IgD-negative memory B cell (primary cell): ENCODE measurements around the gene RAPSN. TPM values are rescaled to one million over a fixed set of nuclear protein-coding genes. Genes with fewer than 3 reads are reported as not detected.
A peak's percentile ranks its signal among the peaks of the same experiment; 100 is the strongest.

Experiments
- H3K27ac Mint-ChIP-seq, 3 donors: one replicate each; pipeline ENCODE4 v1.8.0; 2020 to 2022; ENCODE audit warnings: mild to moderate bottlenecking in 3 of 3, mixed read lengths in 3 of 3, moderate library complexity in 1 of 3
- H3K27me3 Mint-ChIP-seq: one replicate; pipeline ENCODE4 v1.8.0; 2021; ENCODE audit warnings: mixed read lengths
- H3K36me3 Mint-ChIP-seq: one replicate; pipeline ENCODE4 v1.8.0; 2020; ENCODE audit warnings: mild to moderate bottlenecking, mixed read lengths
- H3K4me1 Mint-ChIP-seq, 3 donors: one replicate each; pipeline ENCODE4 v1.8.0; 2020 to 2022; ENCODE audit warnings: mixed read lengths in 3 of 3, mild to moderate bottlenecking in 1 of 3
- H3K4me3 Mint-ChIP-seq, 4 donors: one replicate each; pipeline ENCODE4 v1.8.0; 2020 to 2022; ENCODE audit warnings: mild to moderate bottlenecking in 4 of 4, mixed read lengths in 4 of 4, moderate library complexity in 3 of 4
- H3K9me3 Mint-ChIP-seq, 3 donors: one replicate each; pipeline ENCODE4 v1.8.0; 2020 to 2021; ENCODE audit warnings: mixed read lengths in 3 of 3, mild to moderate bottlenecking in 1 of 3
- polyA plus RNA-seq: library from polyadenylated mRNA; unstranded; fragments of 300-500 nt; fragmentation: Illumina TruSeq; gene quantifications from one replicate; pipeline ENCODE4 v1.2.3, GENCODE V29; 2021

RAPSN gene
- polyA plus RNA-seq, 1 donor from 2014 or later, result 0.15 TPM

DNA sequence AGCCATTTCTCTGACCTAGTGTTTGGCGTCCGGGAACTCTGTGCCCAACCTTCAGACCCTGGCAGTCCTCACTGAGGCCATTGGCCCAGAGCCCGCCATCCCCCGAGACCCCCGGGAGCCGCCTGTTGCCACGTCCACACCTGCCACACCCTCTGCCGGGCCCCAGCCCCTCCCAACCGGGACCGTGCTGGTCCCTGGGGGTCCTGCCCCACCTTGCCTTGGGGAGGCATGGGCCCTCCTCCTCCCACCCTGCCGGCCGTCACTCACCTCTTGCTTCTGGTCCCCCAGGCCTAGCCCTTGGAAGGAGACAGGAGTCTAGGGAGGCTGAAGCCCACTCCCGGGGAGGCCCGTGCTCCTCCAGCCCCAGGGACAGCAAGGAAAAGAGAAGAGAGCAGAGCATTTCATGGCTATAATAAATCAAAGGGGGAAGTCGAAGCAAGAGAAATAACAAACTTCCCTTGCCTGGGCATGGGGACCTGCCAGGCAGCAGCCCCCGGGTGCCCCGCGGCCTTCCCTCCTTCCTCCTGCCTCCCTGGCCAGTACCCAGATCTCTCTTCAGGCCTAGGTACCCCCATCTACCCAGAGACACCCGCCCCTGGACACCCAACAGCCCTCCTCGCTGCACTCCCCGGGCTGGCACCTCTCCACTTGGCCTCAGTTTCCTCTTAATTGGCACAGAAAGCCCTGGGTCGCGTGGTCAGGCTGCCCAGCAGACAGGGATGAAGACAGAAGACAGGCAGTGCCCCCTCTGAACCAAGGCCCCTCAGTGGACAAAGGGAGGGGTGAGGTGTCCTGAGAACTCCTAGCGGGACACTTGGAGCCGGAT is 53.5 kb downstream of the RAPSN start:
- Mint-ChIP-seq H3K36me3 (no peaks in the 10 kb centered on the region), H3K27me3 (no peaks in the 10 kb centered on the region), H3K27ac (peak overlapping the region; percentile 71 to 96 (median 89)), H3K9me3 (no peaks in the 10 kb centered on the region), H3K4me1 (peaks cover 16 to 45% (median 37%) of the 10 kb centered on the region in 3 donors), H3K4me3 (peak overlapping the region; percentile 67 to 88 (median 84))

- peak overlapping the region; percentile 83 to 96 (median 93) for H3K27ac Mint-ChIP-seq
- peak overlapping the region; percentile 67 to 88 (median 79) for H3K4me3 Mint-ChIP-seq
- H3K4me1 Mint-ChIP-seq, result peaks cover 13 to 45% (median 32%) of the 10 kb centered on the region in 3 donors
- H3K9me3 Mint-ChIP-seq, result no peaks in the 10 kb centered on the region
- H3K27me3 Mint-ChIP-seq, result no peaks in the 10 kb centered on the region
- no peaks in the 10 kb centered on the region for H3K36me3 Mint-ChIP-seq
Observed at GRCh38 chr11:47394322-47395222, 54.4 kb downstream of the RAPSN start.

DNA sequence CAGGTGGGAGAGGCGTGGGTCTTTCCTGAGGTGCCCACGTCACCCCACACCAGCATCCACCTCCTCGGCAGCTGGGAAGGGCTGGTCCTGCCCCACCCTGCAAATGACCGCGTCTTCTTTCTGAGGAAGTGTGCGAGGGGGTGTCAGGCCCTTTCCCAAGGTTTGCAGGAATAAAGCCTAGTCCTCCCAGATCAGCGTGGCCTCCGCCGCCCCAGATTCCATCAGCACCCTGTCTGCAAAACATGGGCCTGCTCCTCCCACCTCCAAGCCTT is 55.0 kb downstream of the RAPSN start:
- H3K9me3 Mint-ChIP-seq, result no peaks in the 10 kb centered on the region
- H3K27me3 Mint-ChIP-seq, result no peaks in the 10 kb centered on the region
- peak overlapping the region in 3 of 4 donors; percentile 57 to 88 (median 80) for H3K4me3 Mint-ChIP-seq
- peaks cover 10 to 44% (median 29%) of the 10 kb centered on the region in 3 donors for H3K4me1 Mint-ChIP-seq
- peak overlapping the region; percentile 83 to 96 (median 93) for H3K27ac Mint-ChIP-seq
- no peaks in the 10 kb centered on the region for H3K36me3 Mint-ChIP-seq

DNA sequence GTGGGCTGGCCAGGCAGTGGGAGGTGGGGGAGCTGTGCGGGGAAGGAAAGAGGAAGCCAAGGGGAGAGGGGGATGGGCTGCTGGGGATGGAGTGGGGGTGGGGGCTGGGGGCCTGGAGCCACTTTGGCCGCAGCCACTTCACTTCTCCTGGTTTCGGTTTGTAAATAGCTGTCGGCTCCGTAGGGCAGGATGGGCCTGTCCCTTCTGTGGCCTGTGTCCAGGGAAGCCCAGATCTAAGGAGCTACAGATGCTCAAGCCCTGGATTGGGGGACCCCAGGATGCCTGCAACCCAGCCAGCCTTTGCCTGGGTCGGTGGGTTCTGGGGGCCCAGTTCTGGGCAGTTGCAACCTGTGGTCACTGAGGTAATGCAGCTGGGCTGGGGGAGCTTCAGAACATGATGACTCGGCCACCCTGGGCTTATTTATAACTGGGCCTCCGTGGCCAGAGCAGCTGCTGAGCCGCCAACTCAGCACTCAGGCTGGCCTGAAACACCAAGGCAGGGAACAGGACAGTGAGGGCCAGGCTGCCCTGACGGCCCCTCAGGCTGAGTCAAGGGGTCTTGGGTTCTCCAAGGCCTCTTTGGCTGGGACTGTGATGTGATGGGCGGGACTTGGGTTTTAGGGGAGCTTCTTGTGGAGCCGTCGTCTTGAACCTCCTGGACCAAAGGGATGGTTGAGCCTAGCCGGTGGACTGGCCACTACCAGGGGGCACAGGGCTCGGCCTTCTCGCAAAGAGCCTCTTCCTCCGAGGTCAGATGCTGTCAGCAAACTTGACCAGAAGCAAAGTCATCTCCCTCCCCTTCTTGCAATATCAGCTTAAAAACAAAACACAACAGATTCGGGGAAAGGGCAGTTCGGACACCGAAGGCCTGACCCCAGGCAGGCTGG is 55.5 kb downstream of the RAPSN start:
- H3K9me3 Mint-ChIP-seq, result no peaks in the 10 kb centered on the region
- no peaks in the 10 kb centered on the region for H3K36me3 Mint-ChIP-seq
- H3K4me1 Mint-ChIP-seq, result peaks cover 10 to 41% (median 29%) of the 10 kb centered on the region in 3 donors
- H3K27me3 Mint-ChIP-seq, result no peaks in the 10 kb centered on the region
- peak overlapping the region in 2 of 3 donors; percentile 58 to 83 for H3K27ac Mint-ChIP-seq
- peak overlapping the region in 3 of 4 donors; percentile 57 to 88 (median 80) for H3K4me3 Mint-ChIP-seq

- Mint-ChIP-seq H3K27me3 (no peaks in the 10 kb centered on the region), H3K27ac (peak overlapping the region in 2 of 3 donors; percentile 29 to 83), H3K36me3 (no peaks in the 10 kb centered on the region), H3K4me1 (peaks cover 10 to 38% (median 26%) of the 10 kb centered on the region in 3 donors), H3K4me3 (peak overlapping the region in 2 of 4 donors; percentile 33 to 68), H3K9me3 (no peaks in the 10 kb centered on the region)
Observed at GRCh38 chr11:47392546-47393162, 56.3 kb downstream of the RAPSN start.

GRCh38 chr11:47391711-47392432 is 57.1 kb downstream of the RAPSN start:
- Mint-ChIP-seq H3K4me3 (peak overlapping the region in 2 of 4 donors; percentile 33 to 65), H3K9me3 (no peaks in the 10 kb centered on the region), H3K36me3 (no peaks in the 10 kb centered on the region), H3K27ac (peak overlapping the region; percentile 29 to 97 (median 63)), H3K4me1 (peaks cover 10 to 36% (median 23%) of the 10 kb centered on the region in 3 donors), H3K27me3 (no peaks in the 10 kb centered on the region)

- H3K4me1 Mint-ChIP-seq, result peaks cover 10 to 35% (median 23%) of the 10 kb centered on the region in 3 donors
- H3K36me3 Mint-ChIP-seq, result no peaks in the 10 kb centered on the region
- peak overlapping the region; percentile 25 to 97 (median 67) for H3K27ac Mint-ChIP-seq
- H3K27me3 Mint-ChIP-seq, result no peaks in the 10 kb centered on the region
- peak overlapping the region in 3 of 4 donors; percentile 2 to 67 (median 41) for H3K4me3 Mint-ChIP-seq
- H3K9me3 Mint-ChIP-seq, result no peaks in the 10 kb centered on the region
Observed at GRCh38 chr11:47391077-47391583, 57.8 kb downstream of the RAPSN start.

GRCh38 chr11:47390422-47390760 is 58.5 kb downstream of the RAPSN start:
- H3K27ac Mint-ChIP-seq, result peak overlapping the region in 2 of 3 donors; percentile 67 to 97
- H3K4me3 Mint-ChIP-seq, result peak overlapping the region in 1 of 4 donors; percentile 2
- H3K27me3 Mint-ChIP-seq, result no peaks in the 10 kb centered on the region
- peaks cover 7 to 29% (median 19%) of the 10 kb centered on the region in 3 donors for H3K4me1 Mint-ChIP-seq
- no peaks in the 10 kb centered on the region for H3K9me3 Mint-ChIP-seq
- no peaks in the 10 kb centered on the region for H3K36me3 Mint-ChIP-seq

DNA sequence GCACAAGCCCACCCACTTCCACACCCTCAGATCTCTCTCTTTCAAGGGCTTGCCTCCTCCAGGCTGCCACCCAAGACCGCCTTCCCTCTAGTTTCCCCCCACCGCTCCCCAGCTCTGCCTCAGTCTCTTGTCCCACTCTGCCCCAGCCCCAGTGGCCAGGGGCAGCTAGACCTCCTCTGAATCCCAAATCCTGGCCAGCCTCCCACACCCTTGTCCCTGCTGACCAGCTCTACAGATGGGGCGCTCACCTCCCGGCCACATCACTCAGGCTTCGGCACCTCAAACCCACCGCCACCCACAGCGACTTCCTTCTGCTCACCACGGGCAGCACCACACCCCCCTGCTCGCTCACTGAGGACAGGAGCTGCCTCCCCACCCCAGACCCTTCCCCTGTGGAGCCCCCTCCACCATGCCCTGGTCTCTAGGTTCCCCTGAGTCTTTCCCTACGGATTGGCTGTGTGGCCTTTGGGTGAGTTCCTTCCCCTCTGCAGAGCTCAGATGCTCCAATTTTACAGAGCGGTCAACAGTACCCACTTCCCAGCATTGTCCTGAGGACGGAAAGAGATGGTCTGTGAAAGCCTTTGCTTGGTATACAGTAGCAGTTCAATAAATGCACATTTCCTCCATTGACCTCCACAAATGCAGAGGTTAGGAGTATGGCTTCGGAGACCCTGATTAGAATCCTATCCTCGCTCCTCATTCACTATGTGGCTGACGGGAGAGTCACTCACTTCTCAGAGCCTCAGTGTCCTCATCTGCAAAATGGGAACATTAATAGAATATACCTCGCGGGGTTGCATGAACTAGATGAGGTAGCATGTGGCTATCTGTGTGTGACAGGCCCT is 59.1 kb downstream of the RAPSN start:
- H3K36me3 Mint-ChIP-seq, result no peaks in the 10 kb centered on the region
- peaks cover 6 to 27% (median 18%) of the 10 kb centered on the region in 3 donors for H3K4me1 Mint-ChIP-seq
- no peaks in the 10 kb centered on the region for H3K27me3 Mint-ChIP-seq
- peak overlapping the region in 2 of 4 donors; percentile 34 to 47 for H3K4me3 Mint-ChIP-seq
- no peaks in the 10 kb centered on the region for H3K9me3 Mint-ChIP-seq
- H3K27ac Mint-ChIP-seq, result peak overlapping the region in 2 of 3 donors; percentile 9 to 24

GRCh38 chr11:47388697-47389576 is 60.0 kb downstream of the RAPSN start:
- Mint-ChIP-seq H3K27ac (no peak overlapping the region), H3K27me3 (no peaks in the 10 kb centered on the region), H3K4me1 (peaks cover 2 to 22% (median 13%) of the 10 kb centered on the region in 3 donors), H3K9me3 (no peaks in the 10 kb centered on the region), H3K36me3 (no peaks in the 10 kb centered on the region), H3K4me3 (no peak overlapping the region)

DNA sequence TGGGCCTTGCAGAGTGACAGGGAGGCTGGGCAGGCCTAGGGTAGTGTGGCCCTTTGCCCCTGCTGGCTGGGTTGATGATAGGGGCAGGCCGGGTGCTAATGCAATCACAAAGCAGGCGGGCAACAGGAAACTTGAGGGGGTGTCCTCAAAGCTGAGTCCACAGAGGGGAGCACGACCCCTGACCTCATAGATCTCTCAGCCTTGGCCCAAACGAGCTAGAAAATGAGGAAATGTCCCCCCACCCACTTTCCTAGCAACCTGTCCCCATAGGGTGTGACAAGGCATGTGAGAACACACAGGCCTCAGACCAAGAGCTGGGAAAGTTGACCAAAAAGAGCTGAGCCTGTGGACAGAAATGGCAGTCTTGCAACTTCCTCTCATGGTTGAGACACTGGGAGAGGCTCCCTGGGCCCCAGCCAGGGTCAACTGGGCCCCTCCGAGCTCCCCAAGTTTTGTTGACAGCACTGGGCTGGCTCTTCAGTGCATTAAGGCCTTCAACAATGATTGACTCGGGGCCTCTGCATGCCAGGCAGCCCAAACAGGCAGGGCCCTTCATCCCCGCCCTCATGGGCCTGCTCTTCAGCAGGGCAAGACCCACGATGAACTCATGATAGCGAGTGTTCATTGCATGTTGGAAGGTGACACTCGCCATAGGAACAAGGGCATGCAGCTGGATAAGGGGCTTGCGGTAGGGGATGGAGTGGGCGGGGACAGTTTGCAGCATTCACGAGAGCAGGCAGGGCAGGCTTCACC is 60.8 kb downstream of the RAPSN start:
- no peaks in the 10 kb centered on the region for H3K27me3 Mint-ChIP-seq
- H3K36me3 Mint-ChIP-seq, result no peaks in the 10 kb centered on the region
- H3K27ac Mint-ChIP-seq, result no peak overlapping the region
- peaks cover 0 to 17% (median 10%) of the 10 kb centered on the region in 3 donors for H3K4me1 Mint-ChIP-seq
- H3K4me3 Mint-ChIP-seq, result no peak overlapping the region
- no peaks in the 10 kb centered on the region for H3K9me3 Mint-ChIP-seq
